Spleen (tissue), 11 donors: ENCODE measurements around the gene SPTBN5. TPM values are rescaled to one million over a fixed set of nuclear protein-coding genes. Genes with fewer than 3 reads are reported as not detected.

Source experiments
- DNase-seq: peaks from one replicate; pipeline ENCODE4 v3.0.0-alpha.2; 2020
- H3K27ac ChIP-seq, 8 donors: fragments of 200-600 bp; sonication (generic) in 7 of 8; 1 replicate in 4 of 8; 2 replicates in 4 of 8; pipeline versions ENCODE4 v1.5.0 to v1.8.0; 2016 to 2021; ENCODE audit warnings: inconsistent platforms in 4 of 8, mild to moderate bottlenecking in 4 of 8, moderate library complexity in 1 of 8
- H3K27me3 ChIP-seq, 7 donors: fragments of 200-600 bp; sonication (generic) in 6 of 7; replicated peaks in 1 of 7; 1 replicate in 4 of 7; 2 replicates in 3 of 7; pipeline versions ENCODE4 v1.5.0 to v1.8.0; 2016 to 2021; ENCODE audit warnings: inconsistent platforms in 3 of 7, mild to moderate bottlenecking in 1 of 7
- H3K36me3 ChIP-seq, 6 donors: fragments of 200-600 bp; sonication (generic) in 5 of 6; 1 replicate in 4 of 6; 2 replicates in 2 of 6; pipeline versions ENCODE4 v1.5.0 to v1.8.0; 2016 to 2021; ENCODE audit warnings: inconsistent platforms in 2 of 6
- H3K4me1 ChIP-seq, 6 donors: fragments of 200-600 bp; sonication (generic) in 5 of 6; 1 replicate in 3 of 6; 2 replicates in 3 of 6; pipeline versions ENCODE4 v1.5.0 to v1.8.0; 2016 to 2021; ENCODE audit warnings: inconsistent platforms in 3 of 6
- H3K4me3 ChIP-seq, 8 donors: fragments of 200-600 bp; sonication (generic) in 7 of 8; 1 replicate in 4 of 8; 2 replicates in 4 of 8; pipeline versions ENCODE4 v1.5.0 to v1.8.0; 2016 to 2021; ENCODE audit warnings: inconsistent platforms in 4 of 8, mild to moderate bottlenecking in 4 of 8, moderate library complexity in 2 of 8
- H3K9me3 ChIP-seq, 8 donors: fragments of 200-600 bp; sonication (generic) in 7 of 8; 1 replicate in 4 of 8; 2 replicates in 4 of 8; pipeline versions ENCODE4 v1.5.0 to v1.8.0; 2016 to 2021; ENCODE audit warnings: inconsistent platforms in 4 of 8
- POLR2A ChIP-seq, 3 donors: fragments of 450-650 bp; IDR thresholded peaks; one replicate each; pipeline ENCODE4 v1.5.1; 2017; ENCODE audit warnings: antibody characterized with exemption in 3 of 3, mild to moderate bottlenecking in 1 of 3
- POLR2AphosphoS5 ChIP-seq, 3 donors: sonication (generic); formaldehyde crosslinking; IDR thresholded peaks; one replicate each; pipeline ENCODE4 v1.5.1; 2017; ENCODE audit warnings: antibody characterized with exemption in 3 of 3
- WGBS, 5 donors: extraction: QIAGEN DNeasy Blood & Tissue Kit in 3 of 5; methylation state at CpG; one replicate each; pipeline versions ENCODE4 v1.1.5 to v1.1.7; 2013 to 2018; 5-methylcytosine and 5-hydroxymethylcytosine counted together
- intact Hi-C: fragments of 100-400 bp; cut with DNase I; formaldehyde crosslinking; loops from one replicate; pipeline ENCODE4 v1.15.0; 2023; ENCODE audit warnings: low total_unique reads
- polyA plus RNA-seq, 3 donors: library from polyadenylated mRNA; stranded (reverse); fragments of 200-250 nt; gene quantifications; one replicate each; pipeline ENCODE4 v1.2.1, GENCODE V29; 2013
- total RNA-seq, 7 donors: library from RNA; depleted of rRNA in 3 of 7; stranded (reverse); fragments of >200 nt in 3 of 7; fragmentation: NEBNext Ultra II Directional in 4 of 7; extraction: Animal tissue kit (Norgen Biotek cat#: 25700) in 4 of 7; gene quantifications; one replicate each; pipeline versions ENCODE4 v1.1.0 to v1.2.1, GENCODE V29; 2016 to 2021
- TF ChIP-seq, protein P1 (sequence below), 11 experiments: fragments of 200-600 bp in 7 of 11; fragments of 450-650 bp in 4 of 11; sonication (generic) in 4 of 11; IDR thresholded peaks in 8 of 11; conservative IDR thresholded peaks in 3 of 11; 1 replicate in 7 of 11; 2 replicates in 4 of 11; pipeline versions ENCODE4 v1.4.0 to v1.8.0; 2016 to 2021; ENCODE audit warnings: antibody characterized with exemption in 11 of 11, inconsistent platforms in 4 of 11, mild to moderate bottlenecking in 1 of 11
- donor health status: healthy with polysubstance abuse.
- donor health status: DM: no; HTN: no; CAD: no; lungs with moderate emphysema.
- donor health status: DM: no; HTN: no; CAD: no.
- donor health status: Bipolar disorder and iron deficiency.
- donor health status: healthy.
- donor health status: DM: no; HTN: no; CAD: no.
- donor health status: DM: yes; HTN: yes; CAD: no.

Gene SPTBN5
- total and polyA plus RNA-seq, 10 donors = 0.19 to 2.0 (median 0.73) TPM

DNA sequence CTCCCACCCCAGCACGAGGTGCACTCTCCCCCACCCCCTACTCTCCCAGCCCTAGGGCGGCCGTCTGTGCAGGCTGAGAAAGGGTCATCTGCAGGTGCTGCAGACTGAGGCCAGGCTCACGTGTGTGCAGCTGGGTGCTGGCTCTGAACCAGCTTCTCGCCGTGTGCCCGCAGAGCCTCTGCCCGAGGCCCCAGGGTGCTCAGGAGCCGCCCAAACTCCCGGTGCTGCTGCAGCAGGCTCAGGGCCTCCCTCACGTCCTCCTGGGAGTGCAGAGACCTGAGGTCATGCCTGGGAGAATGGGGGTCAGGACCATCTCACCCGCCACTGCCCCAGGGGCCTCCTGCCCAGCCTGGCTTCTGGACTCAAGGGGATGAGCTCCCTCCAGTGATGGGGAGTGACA is 17.2 kb downstream of the SPTBN5 start:
- Histone ChIP-seq H3K4me1 (peaks cover 0 to 7% (median 3%) of the 10 kb centered on the region in 6 donors), H3K4me3 (no peak overlapping the region), H3K9me3 (no peaks in the 10 kb centered on the region), H3K36me3 (no peaks in the 10 kb centered on the region), H3K27ac (no peak overlapping the region), H3K27me3 (peaks cover 0 to 63% (median 4%) of the 10 kb centered on the region in 7 donors)
- peak; percentile 68 for DNase-seq
- TF ChIP-seq POLR2A (IDR thresholded peaks at IDR 0.05) (no peak), POLR2AphosphoS5 (IDR thresholded peaks at IDR 0.05) (no peak)
- TF ChIP-seq, protein P1, sequence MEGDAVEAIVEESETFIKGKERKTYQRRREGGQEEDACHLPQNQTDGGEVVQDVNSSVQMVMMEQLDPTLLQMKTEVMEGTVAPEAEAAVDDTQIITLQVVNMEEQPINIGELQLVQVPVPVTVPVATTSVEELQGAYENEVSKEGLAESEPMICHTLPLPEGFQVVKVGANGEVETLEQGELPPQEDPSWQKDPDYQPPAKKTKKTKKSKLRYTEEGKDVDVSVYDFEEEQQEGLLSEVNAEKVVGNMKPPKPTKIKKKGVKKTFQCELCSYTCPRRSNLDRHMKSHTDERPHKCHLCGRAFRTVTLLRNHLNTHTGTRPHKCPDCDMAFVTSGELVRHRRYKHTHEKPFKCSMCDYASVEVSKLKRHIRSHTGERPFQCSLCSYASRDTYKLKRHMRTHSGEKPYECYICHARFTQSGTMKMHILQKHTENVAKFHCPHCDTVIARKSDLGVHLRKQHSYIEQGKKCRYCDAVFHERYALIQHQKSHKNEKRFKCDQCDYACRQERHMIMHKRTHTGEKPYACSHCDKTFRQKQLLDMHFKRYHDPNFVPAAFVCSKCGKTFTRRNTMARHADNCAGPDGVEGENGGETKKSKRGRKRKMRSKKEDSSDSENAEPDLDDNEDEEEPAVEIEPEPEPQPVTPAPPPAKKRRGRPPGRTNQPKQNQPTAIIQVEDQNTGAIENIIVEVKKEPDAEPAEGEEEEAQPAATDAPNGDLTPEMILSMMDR (IDR thresholded peaks at IDR 0.05 in 8 of 11, conservative IDR thresholded peaks at IDR 0.05 in 3 of 11) = no peak
- intact Hi-C loops = no loop called here
- 70 to 86% (median 81%) methylated on average over 6 to 12 of the region's 12 CpGs for WGBS, 5 donors

DNA sequence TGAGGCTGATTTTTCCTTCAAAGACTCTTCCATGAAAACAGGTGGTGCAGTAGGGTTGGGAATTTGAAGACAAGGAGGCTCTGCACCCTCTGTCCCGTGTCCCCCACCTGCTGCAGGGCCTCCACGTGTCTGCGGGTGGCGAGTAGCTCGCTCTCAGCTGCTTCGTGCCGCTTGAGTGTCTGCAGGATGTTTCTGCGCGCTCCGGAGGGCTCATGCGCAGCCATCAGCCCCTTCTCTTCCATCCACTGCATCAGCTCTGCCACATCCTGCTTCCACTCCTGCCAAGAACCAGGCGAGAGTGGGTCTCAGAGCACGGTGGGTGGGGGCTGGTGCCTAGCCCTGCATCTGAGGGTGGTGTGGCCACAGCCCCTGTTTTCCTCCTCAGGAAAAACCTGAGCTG is 17.8 kb downstream of the SPTBN5 start:
- Histone ChIP-seq H3K36me3 (no peaks in the 10 kb centered on the region), H3K9me3 (no peaks in the 10 kb centered on the region), H3K4me1 (no peaks in the 10 kb centered on the region), H3K27me3 (peaks cover 0 to 56% (median 0%) of the 10 kb centered on the region in 7 donors), H3K27ac (no peak overlapping the region), H3K4me3 (no peak overlapping the region)
- intact Hi-C loops = no loop called here
- WGBS, 5 donors = 74 to 81% (median 77%) methylated on average over 12 to 13 of the region's 13 CpGs
- TF ChIP-seq POLR2A (IDR thresholded peaks at IDR 0.05) (no peak), POLR2AphosphoS5 (IDR thresholded peaks at IDR 0.05) (no peak)
- TF ChIP-seq, protein P1 (IDR thresholded peaks at IDR 0.05 in 8 of 11, conservative IDR thresholded peaks at IDR 0.05 in 3 of 11) = no peak
- peak; percentile 80 for DNase-seq

DNA sequence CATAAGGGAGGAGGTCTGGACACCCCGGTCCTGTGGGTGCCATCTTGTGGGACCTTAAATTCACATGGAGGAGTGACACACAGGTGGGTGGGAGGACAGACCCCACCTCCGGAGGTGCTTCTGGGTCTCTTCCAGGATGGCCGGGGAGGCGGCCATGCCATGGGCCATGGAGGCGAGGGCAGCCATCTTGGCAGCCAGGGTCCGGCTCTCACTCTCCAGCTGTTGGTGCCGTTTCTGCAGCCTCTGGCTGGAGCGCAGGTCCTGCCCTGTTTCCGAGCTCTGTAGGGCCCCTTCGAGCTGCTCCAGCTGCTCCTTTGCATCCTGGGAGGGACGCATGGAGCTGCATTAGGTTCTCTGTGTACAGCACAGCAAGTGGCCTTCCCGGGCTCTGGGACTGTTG is 19.1 kb downstream of the SPTBN5 start:
- intact Hi-C loops = no loop called here

DNA sequence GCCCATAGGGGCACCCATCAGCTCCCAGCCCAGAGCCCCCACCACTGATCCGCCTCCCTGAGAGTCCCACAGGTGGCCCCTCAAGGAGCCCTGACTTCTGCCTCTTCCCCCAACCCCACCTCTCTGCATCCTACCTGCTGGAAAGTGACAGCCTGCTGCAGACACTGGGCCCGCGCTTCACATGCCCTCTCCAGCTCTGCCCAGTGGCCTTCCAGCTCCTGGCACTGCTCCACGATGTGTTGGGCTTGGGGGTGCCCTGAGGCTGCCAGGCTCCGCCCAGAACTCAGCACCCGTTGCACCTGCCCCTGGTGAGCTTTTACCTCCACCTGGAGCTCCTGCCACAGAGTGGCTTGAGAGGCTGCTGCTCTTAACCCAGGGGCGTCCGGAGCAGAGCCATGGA is 20.1 kb downstream of the SPTBN5 start:
- H3K36me3 ChIP-seq = no peaks in the 10 kb centered on the region
- DNase-seq = no peak

More for the DNA sequence above, 19.1 kb downstream of the SPTBN5 start:
- 88 to 97% (median 92%) methylated on average over 5 to 12 of the region's 12 CpGs for WGBS, 5 donors
- Histone ChIP-seq H3K27ac (no peak overlapping the region), H3K4me3 (no peak overlapping the region), H3K9me3 (no peaks in the 10 kb centered on the region), H3K36me3 (no peaks in the 10 kb centered on the region), H3K4me1 (no peaks in the 10 kb centered on the region), H3K27me3 (peaks cover 0 to 43% (median 0%) of the 10 kb centered on the region in 7 donors)
- TF ChIP-seq POLR2A (IDR thresholded peaks at IDR 0.05) = no peak
- TF ChIP-seq, protein P1 (IDR thresholded peaks at IDR 0.05 in 8 of 11, conservative IDR thresholded peaks at IDR 0.05 in 3 of 11) = no peak
- TF ChIP-seq POLR2AphosphoS5 (IDR thresholded peaks at IDR 0.05) = no peak
- DNase-seq = no peak

More for the DNA sequence above, 20.1 kb downstream of the SPTBN5 start:
- Histone ChIP-seq H3K4me1 (no peaks in the 10 kb centered on the region), H3K27ac (no peak overlapping the region), H3K9me3 (no peaks in the 10 kb centered on the region), H3K4me3 (no peak overlapping the region), H3K27me3 (peaks cover 0 to 33% (median 0%) of the 10 kb centered on the region in 7 donors)
- TF ChIP-seq POLR2AphosphoS5 (IDR thresholded peaks at IDR 0.05) = no peak
- TF ChIP-seq POLR2A (IDR thresholded peaks at IDR 0.05) = no peak
- TF ChIP-seq, protein P1 (IDR thresholded peaks at IDR 0.05 in 8 of 11, conservative IDR thresholded peaks at IDR 0.05 in 3 of 11) = no peak
- intact Hi-C loops = no loop called here
- 80 to 95% (median 91%) methylated on average over 3 to 8 of the region's 8 CpGs for WGBS, 5 donors
